ENCODE measurements around the gene IGSF1.

IGSF1 gene

GRCh38 chrX:131289527-131289926, 421 bp upstream of the IGSF1 start:
- Mint-ChIP-seq H3K27ac (no peak overlapping the region), H3K4me3 (no peak overlapping the region)
- ATAC-seq: no peak

GRCh38 chrX:131288188-131288587, 918 bp downstream of the IGSF1 start:
- Mint-ChIP-seq H3K27me3 (peaks cover 15% of the 10 kb centered on the region), H3K36me3 (ENCODE audit: low read depth) (no peaks in the 10 kb centered on the region), H3K4me1 (no peaks in the 10 kb centered on the region), H3K4me3 (no peak overlapping the region), H3K9me3 (no peaks in the 10 kb centered on the region), H3K27ac (no peak overlapping the region)
- DNase-seq: no peak
- ATAC-seq: no peak

More at GRCh38 chrX:131289527-131289926, 421 bp upstream of the IGSF1 start:
- Mint-ChIP-seq H3K9me3 (no peaks in the 10 kb centered on the region), H3K4me1 (no peaks in the 10 kb centered on the region), H3K27me3 (peaks cover 17% of the 10 kb centered on the region), H3K36me3 (ENCODE audit: low read depth) (no peaks in the 10 kb centered on the region)
- DNase-seq: no peak

DNA sequence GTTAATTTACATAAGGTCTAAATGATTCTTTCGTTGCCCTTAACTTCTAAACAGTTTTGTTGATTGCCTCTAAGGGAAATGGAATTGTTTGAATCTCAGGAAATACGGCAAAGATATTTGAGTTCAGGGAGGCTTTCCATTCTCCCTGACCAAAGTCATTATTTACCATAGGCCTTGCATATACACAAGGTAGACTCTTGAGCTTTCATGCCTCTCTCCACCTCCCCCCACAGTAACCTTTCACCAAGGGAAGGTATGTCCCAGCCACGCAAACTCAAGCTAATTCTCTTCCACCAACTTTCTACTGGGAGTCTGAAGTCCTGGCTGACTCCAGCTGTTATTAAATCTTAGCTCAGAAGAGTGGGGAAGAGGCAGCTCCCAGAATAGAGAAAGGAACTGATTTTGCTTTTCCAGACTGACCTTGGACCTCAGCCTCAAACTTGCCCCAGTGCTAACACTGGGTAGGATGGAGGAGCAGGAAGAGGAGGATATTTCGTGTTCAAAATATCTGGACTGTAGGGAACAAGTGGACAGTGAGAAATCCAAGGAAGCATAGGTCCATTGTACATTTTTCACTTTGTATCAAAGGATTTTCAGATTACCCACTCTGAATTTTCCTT, 1.4 kb downstream of the IGSF1 start:
- no peak for DNase-seq
- no peak for ATAC-seq
- H3K9me3 Mint-ChIP-seq: no peaks in the 10 kb centered on the region
- H3K27me3 Mint-ChIP-seq: peaks cover 15% of the 10 kb centered on the region
- no peak overlapping the region for H3K27ac Mint-ChIP-seq
- H3K4me3 Mint-ChIP-seq: no peak overlapping the region
- H3K36me3 Mint-ChIP-seq (ENCODE audit: low read depth): no peaks in the 10 kb centered on the region
- no peaks in the 10 kb centered on the region for H3K4me1 Mint-ChIP-seq

- no peak for DNase-seq
Measured at GRCh38 chrX:131279617-131280016, 9.5 kb downstream of the IGSF1 start.

DNA sequence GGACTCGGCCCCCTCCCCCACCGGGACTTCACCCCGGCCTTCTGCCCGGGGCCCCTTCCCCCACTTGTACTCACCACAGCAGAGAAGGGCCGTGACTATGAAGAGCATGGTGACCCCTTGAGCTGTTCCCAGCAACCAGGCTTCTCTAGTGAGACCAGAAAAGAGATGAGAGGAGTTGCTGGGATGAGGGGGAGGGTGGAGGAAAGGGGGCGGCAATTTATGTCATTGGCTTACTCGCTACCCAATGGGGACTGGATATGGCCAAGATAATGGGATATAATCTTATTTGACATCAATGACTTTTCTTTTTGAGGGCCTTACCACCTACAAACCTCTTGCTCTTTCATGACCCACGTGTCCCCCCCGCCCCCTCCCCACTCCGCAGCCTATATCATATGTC, 9.9 kb downstream of the IGSF1 start:
- no peaks in the 10 kb centered on the region for H3K9me3 Mint-ChIP-seq
- ATAC-seq (no peak), DNase-seq (no peak)
- no peaks in the 10 kb centered on the region for H3K36me3 Mint-ChIP-seq (ENCODE audit: low read depth)
- no peak overlapping the region for H3K4me3 Mint-ChIP-seq
- no peak overlapping the region for H3K27ac Mint-ChIP-seq
- peaks cover 1% of the 10 kb centered on the region for H3K27me3 Mint-ChIP-seq
- H3K4me1 Mint-ChIP-seq: no peaks in the 10 kb centered on the region

More at GRCh38 chrX:131279617-131280016, 9.5 kb downstream of the IGSF1 start:
- Mint-ChIP-seq H3K36me3 (ENCODE audit: low read depth) (no peaks in the 10 kb centered on the region), H3K4me1 (no peaks in the 10 kb centered on the region), H3K27me3 (peaks cover 1% of the 10 kb centered on the region), H3K27ac (no peak overlapping the region), H3K4me3 (no peak overlapping the region), H3K9me3 (no peaks in the 10 kb centered on the region)
- ATAC-seq: no peak

GRCh38 chrX:131277543-131278136, 11.5 kb downstream of the IGSF1 start:
- Mint-ChIP-seq H3K4me1 (no peaks in the 10 kb centered on the region), H3K27me3 (peaks cover 1% of the 10 kb centered on the region), H3K9me3 (no peaks in the 10 kb centered on the region), H3K4me3 (no peak overlapping the region), H3K36me3 (ENCODE audit: low read depth) (no peaks in the 10 kb centered on the region), H3K27ac (no peak overlapping the region)
- DNase-seq (no peak), ATAC-seq (no peak)

DNA sequence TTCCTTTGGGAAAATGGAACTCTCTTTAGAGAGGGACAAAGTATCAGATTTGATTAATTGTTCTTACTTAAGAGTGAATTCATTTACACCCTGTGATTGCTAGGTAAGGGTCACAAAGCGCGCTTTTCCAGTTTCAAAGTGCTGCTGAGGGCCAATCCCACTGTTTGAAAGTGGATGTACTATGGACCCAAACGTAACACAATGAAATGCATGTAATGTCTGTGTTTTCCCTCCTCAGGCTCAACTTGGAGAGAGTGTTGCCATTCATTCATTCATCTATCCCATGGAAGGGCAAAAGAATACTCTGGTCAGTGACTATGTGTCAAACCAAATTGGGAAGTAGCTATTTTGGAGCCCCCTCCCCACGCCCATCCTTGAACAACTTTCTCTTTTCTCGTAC, 16.1 kb downstream of the IGSF1 start:
- H3K27ac Mint-ChIP-seq: no peak overlapping the region
- no peaks in the 10 kb centered on the region for H3K4me1 Mint-ChIP-seq
- ATAC-seq (no peak), DNase-seq (no peak)
- H3K9me3 Mint-ChIP-seq: no peaks in the 10 kb centered on the region
- peaks cover 1% of the 10 kb centered on the region for H3K27me3 Mint-ChIP-seq
- no peaks in the 10 kb centered on the region for H3K36me3 Mint-ChIP-seq (ENCODE audit: low read depth)
- no peak overlapping the region for H3K4me3 Mint-ChIP-seq

GRCh38 chrX:131271826-131272225, 17.3 kb downstream of the IGSF1 start:
- Mint-ChIP-seq H3K4me1 (no peaks in the 10 kb centered on the region), H3K36me3 (ENCODE audit: low read depth) (no peaks in the 10 kb centered on the region)

DNA sequence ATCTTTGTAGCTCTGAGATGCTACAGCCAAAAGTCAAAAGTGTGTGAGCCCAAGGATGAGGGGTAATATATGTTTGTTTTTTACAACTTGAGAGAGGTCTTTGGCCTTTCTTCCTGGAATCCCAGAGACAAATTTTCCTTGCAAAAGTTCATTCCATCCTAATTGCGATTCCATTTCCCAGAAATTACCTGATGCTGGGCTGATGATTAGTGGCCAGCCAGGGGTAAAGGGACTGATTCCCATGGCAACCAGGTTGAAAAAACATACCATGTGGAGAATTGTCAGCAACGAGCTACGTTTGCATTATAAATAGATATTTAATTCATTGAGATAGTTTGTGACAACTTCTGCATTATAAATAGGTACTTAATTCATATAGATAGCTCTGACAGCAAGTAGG, 17.8 kb downstream of the IGSF1 start:
- no peak for ATAC-seq
- no peak for DNase-seq
- no peaks in the 10 kb centered on the region for H3K36me3 Mint-ChIP-seq (ENCODE audit: low read depth)
- no peaks in the 10 kb centered on the region for H3K9me3 Mint-ChIP-seq
- no peaks in the 10 kb centered on the region for H3K4me1 Mint-ChIP-seq
- no peak overlapping the region for H3K27ac Mint-ChIP-seq
- H3K27me3 Mint-ChIP-seq: peaks cover 3% of the 10 kb centered on the region
- H3K4me3 Mint-ChIP-seq: no peak overlapping the region

More at GRCh38 chrX:131271826-131272225, 17.3 kb downstream of the IGSF1 start:
- no peak overlapping the region for H3K4me3 Mint-ChIP-seq
- ATAC-seq (no peak), DNase-seq (no peak)
- H3K27ac Mint-ChIP-seq: no peak overlapping the region
- H3K9me3 Mint-ChIP-seq: no peaks in the 10 kb centered on the region
- H3K27me3 Mint-ChIP-seq: peaks cover 2% of the 10 kb centered on the region

- Mint-ChIP-seq H3K27me3 (peaks cover 2% of the 10 kb centered on the region), H3K4me1 (no peaks in the 10 kb centered on the region), H3K4me3 (no peak overlapping the region), H3K27ac (no peak overlapping the region), H3K36me3 (ENCODE audit: low read depth) (no peaks in the 10 kb centered on the region), H3K9me3 (no peaks in the 10 kb centered on the region)
- DNase-seq (no peak), ATAC-seq (no peak)
Measured at GRCh38 chrX:131270080-131270479, 19.0 kb downstream of the IGSF1 start.

GRCh38 chrX:131264665-131265064, 24.4 kb downstream of the IGSF1 start:
- no peaks in the 10 kb centered on the region for H3K36me3 Mint-ChIP-seq (ENCODE audit: low read depth)
- no peaks in the 10 kb centered on the region for H3K9me3 Mint-ChIP-seq
- DNase-seq: no peak
- H3K27me3 Mint-ChIP-seq: peaks cover 3% of the 10 kb centered on the region
- H3K4me1 Mint-ChIP-seq: no peaks in the 10 kb centered on the region
- H3K27ac Mint-ChIP-seq: no peak overlapping the region
- ATAC-seq: no peak
- no peak overlapping the region for H3K4me3 Mint-ChIP-seq

DNA sequence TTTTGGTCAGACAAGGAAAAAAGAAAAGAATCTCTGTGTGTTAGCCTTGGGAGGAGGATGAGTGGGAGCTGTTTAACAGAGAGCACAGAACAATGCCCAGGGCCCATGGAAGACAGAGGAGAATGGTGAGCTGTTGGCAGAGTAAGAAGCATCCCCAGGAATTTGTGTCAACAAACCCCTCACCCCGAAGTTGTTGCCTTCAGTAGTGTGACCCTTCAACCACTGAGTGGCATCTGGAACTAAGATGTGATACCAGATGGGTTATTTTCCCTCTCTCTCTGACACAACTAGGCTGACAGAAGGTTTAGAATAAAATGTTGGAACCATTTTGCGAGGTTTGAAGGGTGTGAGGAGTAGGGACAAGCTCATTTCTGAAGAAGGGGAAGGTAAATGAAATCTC, 25.1 kb downstream of the IGSF1 start:
- no peak overlapping the region for H3K4me3 Mint-ChIP-seq
- no peak for ATAC-seq
- no peak overlapping the region for H3K27ac Mint-ChIP-seq
- H3K36me3 Mint-ChIP-seq (ENCODE audit: low read depth): no peaks in the 10 kb centered on the region
- H3K27me3 Mint-ChIP-seq: peaks cover 6% of the 10 kb centered on the region
- no peaks in the 10 kb centered on the region for H3K4me1 Mint-ChIP-seq
- DNase-seq: no peak
- H3K9me3 Mint-ChIP-seq: no peaks in the 10 kb centered on the region

- H3K27ac Mint-ChIP-seq: no peak overlapping the region
- DNase-seq: peak; percentile 5
- no peaks in the 10 kb centered on the region for H3K36me3 Mint-ChIP-seq (ENCODE audit: low read depth)
- no peaks in the 10 kb centered on the region for H3K9me3 Mint-ChIP-seq
- H3K27me3 Mint-ChIP-seq: peaks cover 6% of the 10 kb centered on the region
- no peaks in the 10 kb centered on the region for H3K4me1 Mint-ChIP-seq
- no peak for ATAC-seq
- H3K4me3 Mint-ChIP-seq: no peak overlapping the region
Measured at GRCh38 chrX:131262738-131263679, 26.1 kb downstream of the IGSF1 start.

DNA sequence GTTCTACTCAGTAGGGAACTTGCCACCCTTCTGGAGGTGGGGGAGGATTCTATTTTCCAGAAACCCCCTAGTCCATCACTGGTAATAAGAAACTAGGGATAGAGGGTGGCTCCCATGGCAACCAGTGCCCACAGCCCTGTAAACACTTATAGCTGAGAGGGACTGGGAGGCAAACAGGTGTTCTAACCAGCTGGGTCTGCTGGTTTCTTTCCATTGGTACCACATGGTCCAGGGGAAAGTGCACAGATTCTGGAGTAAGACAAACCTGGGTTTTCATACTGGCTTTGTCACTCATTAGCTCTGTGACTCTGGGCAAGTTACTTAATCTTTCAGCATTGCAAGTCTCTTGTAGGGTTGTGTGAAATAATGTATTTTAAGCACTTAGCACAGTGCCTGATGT, 26.9 kb downstream of the IGSF1 start:
- Mint-ChIP-seq H3K27ac (no peak overlapping the region), H3K9me3 (no peaks in the 10 kb centered on the region), H3K36me3 (ENCODE audit: low read depth) (no peaks in the 10 kb centered on the region), H3K4me1 (no peaks in the 10 kb centered on the region), H3K27me3 (peaks cover 6% of the 10 kb centered on the region), H3K4me3 (no peak overlapping the region)
- ATAC-seq (no peak), DNase-seq (no peak)

GRCh38 chrX:131257367-131257766, 31.7 kb downstream of the IGSF1 start:
- Mint-ChIP-seq H3K27me3 (peaks cover 3% of the 10 kb centered on the region), H3K4me1 (no peaks in the 10 kb centered on the region), H3K36me3 (ENCODE audit: low read depth) (no peaks in the 10 kb centered on the region)

More at GRCh38 chrX:131257367-131257766, 31.7 kb downstream of the IGSF1 start:
- DNase-seq (no peak), ATAC-seq (no peak)
- no peaks in the 10 kb centered on the region for H3K9me3 Mint-ChIP-seq
- no peak overlapping the region for H3K27ac Mint-ChIP-seq
- no peak overlapping the region for H3K4me3 Mint-ChIP-seq
